GM12892 (cell line): Measurements from ENCODE around the gene PTPRN2.

Experiments
- POLR2A ChIP-seq: IDR thresholded peaks from 2 replicates; pipeline ENCODE4 v1.6.1; 2011; ENCODE audit warnings: low read depth, low read length, control low read depth
- TAF1 ChIP-seq: IDR thresholded peaks from 2 replicates; pipeline ENCODE4 v1.6.1; 2011; ENCODE audit warnings: low read depth, mild to moderate bottlenecking, control low read depth, low read length, borderline replicate concordance

DNA sequence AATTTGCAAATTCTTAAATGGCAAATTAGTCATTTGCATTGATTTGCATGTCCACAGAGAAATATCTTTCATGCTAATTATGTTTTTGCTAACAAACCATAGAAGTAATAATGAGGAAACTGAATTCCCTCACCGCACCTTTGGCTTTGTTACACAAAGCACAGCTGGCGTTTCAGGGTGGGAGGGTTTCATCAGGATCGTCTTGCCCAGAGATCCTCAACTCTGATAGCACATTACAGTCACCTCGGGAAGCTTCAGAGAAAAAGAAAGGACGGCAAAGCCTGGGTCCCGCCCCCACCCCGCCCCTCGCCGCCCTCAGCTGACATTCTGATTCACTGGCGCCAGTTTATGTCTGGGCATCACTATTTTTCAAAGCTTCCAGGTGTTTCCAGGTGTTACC lies 119.4 kb downstream of the PTPRN2 start:
- TF ChIP-seq POLR2A (no peak), TAF1 (no peak)
